ENCODE data around the gene CCDC3.
"Not testable (repeated sequence)": the region's sequence is repeated elsewhere in the genome, so short reads cannot be mapped to it uniquely, and the experiment has no call there.

The CCDC3 gene

DNA sequence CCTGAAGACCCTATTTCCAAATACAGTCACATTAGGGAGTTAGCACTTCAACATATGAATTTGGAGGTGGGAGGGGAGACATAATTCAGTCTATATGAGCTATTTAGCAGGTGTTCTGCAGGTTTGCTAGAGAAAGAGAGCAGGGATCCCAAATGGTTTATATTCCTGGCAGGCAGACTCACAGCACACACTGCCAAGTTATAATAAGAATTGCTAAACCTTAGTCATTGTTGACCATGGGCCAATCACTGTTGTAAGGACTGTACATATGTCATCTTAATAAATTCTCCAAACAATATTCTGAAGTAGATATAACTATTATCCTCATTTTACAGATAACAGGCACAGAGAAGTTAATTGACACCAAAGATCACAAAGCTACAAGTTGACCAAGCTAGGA lies 1.5 kb upstream of the CCDC3 start:
- H3K9ac ChIP-seq (ENCODE audit: low read depth in 1 of 2, low read length in 2 of 2), result no peak overlapping the region
- H3K9me3 ChIP-seq (ENCODE audit: control insufficient read depth in 1 of 2, low read length in 2 of 2), result no peaks in the 10 kb centered on the region
- no peaks in the 10 kb centered on the region for H3K36me3 ChIP-seq (ENCODE audit: control insufficient read depth in 1 of 2, insufficient read depth in 2 of 2, low read length in 2 of 2)
- H3K27me3 ChIP-seq (ENCODE audit: control insufficient read depth in 1 of 2, insufficient read depth in 2 of 2, low read length in 2 of 2), result peaks cover 20 to 42% of the 10 kb centered on the region in 2 donors
- H3K27ac ChIP-seq (ENCODE audit: low read depth, low read length), result no peak overlapping the region
- H3K4me1 ChIP-seq (ENCODE audit: control insufficient read depth in 1 of 2, insufficient read depth in 2 of 2, low read length in 2 of 2), result no peaks in the 10 kb centered on the region
- H3K4me3 ChIP-seq (ENCODE audit: low read depth in 1 of 2, low read length in 2 of 2), result no peak overlapping the region

DNA sequence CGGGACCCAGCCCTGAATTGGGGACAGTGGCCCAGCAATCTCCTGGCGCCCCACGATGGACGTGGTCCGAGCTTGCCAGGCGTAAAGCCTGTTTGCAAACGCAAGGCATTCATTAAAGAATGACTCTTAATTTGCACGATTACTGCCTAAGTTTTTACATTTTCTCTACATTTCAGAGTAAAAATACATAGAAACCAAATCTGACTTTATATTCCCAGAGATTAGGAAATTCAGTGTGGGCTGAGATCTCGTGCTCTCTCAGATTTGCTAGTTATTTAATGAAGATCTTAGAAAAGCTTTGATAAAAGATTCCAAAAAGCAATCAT lies 337 bp upstream of the CCDC3 start:
- Histone ChIP-seq H3K9ac (ENCODE audit: low read depth in 1 of 2, low read length in 2 of 2) (no peak overlapping the region), H3K9me3 (ENCODE audit: control insufficient read depth in 1 of 2, low read length in 2 of 2) (no peaks in the 10 kb centered on the region), H3K36me3 (ENCODE audit: control insufficient read depth in 1 of 2, insufficient read depth in 2 of 2, low read length in 2 of 2) (no peaks in the 10 kb centered on the region), H3K27me3 (ENCODE audit: control insufficient read depth in 1 of 2, insufficient read depth in 2 of 2, low read length in 2 of 2) (peaks cover 20 to 39% of the 10 kb centered on the region in 2 donors), H3K4me1 (ENCODE audit: control insufficient read depth in 1 of 2, insufficient read depth in 2 of 2, low read length in 2 of 2) (no peaks in the 10 kb centered on the region), H3K4me3 (ENCODE audit: low read depth in 1 of 2, low read length in 2 of 2) (peak overlapping the region in 1 of 2 donors; percentile 38), H3K27ac (ENCODE audit: low read depth, low read length) (no peak overlapping the region)

DNA sequence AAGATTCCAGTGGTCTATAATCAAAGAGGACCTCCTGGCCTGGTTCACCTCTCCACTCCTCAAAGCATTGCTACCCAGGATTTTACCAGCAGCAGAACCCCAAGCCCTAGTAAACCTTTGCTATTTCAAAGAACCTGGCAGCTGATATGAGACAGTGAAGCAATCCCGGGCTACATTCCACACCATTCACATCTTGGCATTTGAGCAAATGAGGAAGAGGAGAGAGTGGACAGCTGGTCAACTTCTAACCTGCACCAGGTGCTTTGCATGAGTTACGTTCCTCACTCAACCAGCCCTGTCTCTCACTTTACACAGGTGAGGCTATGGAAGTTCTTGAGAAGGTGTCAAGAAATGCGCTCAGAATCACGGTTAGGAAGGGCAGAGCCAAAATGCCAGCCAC lies 1.1 kb downstream of the CCDC3 start:
- peaks cover 20 to 39% of the 10 kb centered on the region in 2 donors for H3K27me3 ChIP-seq (ENCODE audit: control insufficient read depth in 1 of 2, insufficient read depth in 2 of 2, low read length in 2 of 2)
- H3K27ac ChIP-seq (ENCODE audit: low read depth, low read length), result no peak overlapping the region
- H3K9me3 ChIP-seq (ENCODE audit: control insufficient read depth in 1 of 2, low read length in 2 of 2), result no peaks in the 10 kb centered on the region
- H3K4me3 ChIP-seq (ENCODE audit: low read depth in 1 of 2, low read length in 2 of 2), result peak overlapping the region in 1 of 2 donors; percentile 26
- no peaks in the 10 kb centered on the region for H3K36me3 ChIP-seq (ENCODE audit: control insufficient read depth in 1 of 2, insufficient read depth in 2 of 2, low read length in 2 of 2)
- H3K4me1 ChIP-seq (ENCODE audit: control insufficient read depth in 1 of 2, insufficient read depth in 2 of 2, low read length in 2 of 2), result no peaks in the 10 kb centered on the region
- no peak overlapping the region for H3K9ac ChIP-seq (ENCODE audit: low read depth in 1 of 2, low read length in 2 of 2)

DNA sequence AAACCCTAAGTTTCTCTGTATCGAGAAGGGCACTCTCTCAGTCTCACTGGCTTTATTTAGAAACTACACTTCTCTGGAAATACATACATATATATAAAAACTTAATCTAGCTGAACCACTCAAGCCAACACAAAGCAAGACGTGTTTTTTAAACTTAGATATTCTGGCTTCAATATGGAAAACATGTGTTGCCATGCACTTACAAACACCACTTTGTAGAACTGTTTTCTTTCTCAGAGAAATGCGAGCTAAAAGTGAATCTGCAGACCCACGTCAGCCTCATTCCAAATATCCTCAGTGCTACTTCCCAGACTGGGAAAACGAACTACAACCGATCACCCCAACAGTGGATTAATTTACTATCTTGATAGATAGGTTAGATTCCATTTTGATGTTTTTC lies 1.7 kb downstream of the CCDC3 start:
- no peak overlapping the region for H3K27ac ChIP-seq (ENCODE audit: low read depth, low read length)
- no peaks in the 10 kb centered on the region for H3K36me3 ChIP-seq (ENCODE audit: control insufficient read depth in 1 of 2, insufficient read depth in 2 of 2, low read length in 2 of 2)
- H3K9ac ChIP-seq (ENCODE audit: low read depth in 1 of 2, low read length in 2 of 2), result no peak overlapping the region
- peaks cover 20 to 39% of the 10 kb centered on the region in 2 donors for H3K27me3 ChIP-seq (ENCODE audit: control insufficient read depth in 1 of 2, insufficient read depth in 2 of 2, low read length in 2 of 2)
- H3K9me3 ChIP-seq (ENCODE audit: control insufficient read depth in 1 of 2, low read length in 2 of 2), result no peaks in the 10 kb centered on the region
- no peak overlapping the region for H3K4me3 ChIP-seq (ENCODE audit: low read depth in 1 of 2, low read length in 2 of 2)
- no peaks in the 10 kb centered on the region for H3K4me1 ChIP-seq (ENCODE audit: control insufficient read depth in 1 of 2, insufficient read depth in 2 of 2, low read length in 2 of 2)

DNA sequence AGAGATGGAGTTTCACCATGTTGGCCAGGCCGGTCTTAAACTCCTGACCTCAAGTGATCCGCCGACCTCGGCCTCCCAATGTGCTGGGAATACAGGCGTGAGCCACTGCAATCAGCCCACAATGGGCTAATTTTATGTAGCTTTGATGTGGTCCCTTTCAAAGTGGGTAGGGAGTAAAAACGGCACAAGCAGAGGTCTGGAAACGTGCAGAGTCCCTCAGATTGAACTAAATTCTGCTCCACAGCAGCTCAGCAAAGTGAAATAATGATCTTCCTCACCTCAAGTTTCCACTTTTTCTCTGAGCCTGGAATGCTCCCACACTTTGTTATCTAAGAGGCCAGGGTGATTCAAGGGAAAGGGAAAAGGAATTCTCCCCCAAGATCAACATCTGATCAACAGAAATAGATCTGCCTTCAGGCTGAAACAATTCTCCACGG lies 6.1 kb downstream of the CCDC3 start:
- H3K36me3 ChIP-seq (ENCODE audit: control insufficient read depth in 1 of 2, insufficient read depth in 2 of 2, low read length in 2 of 2), result no peaks in the 10 kb centered on the region
- H3K4me1 ChIP-seq (ENCODE audit: control insufficient read depth in 1 of 2, insufficient read depth in 2 of 2, low read length in 2 of 2), result no peaks in the 10 kb centered on the region
- H3K4me3 ChIP-seq (ENCODE audit: low read depth in 1 of 2, low read length in 2 of 2), result no peak overlapping the region
- H3K27ac ChIP-seq (ENCODE audit: low read depth, low read length), result no peak overlapping the region
- no peak overlapping the region for H3K9ac ChIP-seq (ENCODE audit: low read depth in 1 of 2, low read length in 2 of 2)
- H3K9me3 ChIP-seq (ENCODE audit: control insufficient read depth in 1 of 2, low read length in 2 of 2), result no peaks in the 10 kb centered on the region
- peaks cover 10 to 11% of the 10 kb centered on the region in 2 donors for H3K27me3 ChIP-seq (ENCODE audit: control insufficient read depth in 1 of 2, insufficient read depth in 2 of 2, low read length in 2 of 2)

DNA sequence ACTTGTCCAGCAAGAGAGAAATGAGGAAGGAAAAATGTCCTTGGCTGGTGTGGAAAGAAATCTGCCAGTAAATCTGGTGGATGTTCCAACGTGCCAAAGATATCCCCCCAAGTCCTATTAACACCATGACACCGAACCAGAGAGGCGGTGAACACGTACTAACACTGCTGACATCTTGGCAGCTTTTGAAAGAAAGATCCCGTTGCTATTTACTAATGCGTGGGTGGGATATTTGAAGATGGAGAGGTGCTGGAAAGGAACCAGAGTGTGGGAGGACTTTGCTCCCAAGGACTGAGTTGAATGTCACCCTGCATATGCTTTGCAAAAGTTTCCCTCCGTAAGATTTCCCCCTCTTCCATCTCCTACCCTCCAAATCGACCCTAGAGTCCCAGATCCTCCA lies 7.9 kb downstream of the CCDC3 start:
- peaks cover 0 to 4% of the 10 kb centered on the region in 2 donors for H3K27me3 ChIP-seq (ENCODE audit: control insufficient read depth in 1 of 2, insufficient read depth in 2 of 2, low read length in 2 of 2)
- H3K36me3 ChIP-seq (ENCODE audit: control insufficient read depth in 1 of 2, insufficient read depth in 2 of 2, low read length in 2 of 2), result no peaks in the 10 kb centered on the region
- no peaks in the 10 kb centered on the region for H3K9me3 ChIP-seq (ENCODE audit: control insufficient read depth in 1 of 2, low read length in 2 of 2)
- H3K9ac ChIP-seq (ENCODE audit: low read depth in 1 of 2, low read length in 2 of 2), result no peak overlapping the region
- H3K27ac ChIP-seq (ENCODE audit: low read depth, low read length), result no peak overlapping the region
- H3K4me3 ChIP-seq (ENCODE audit: low read depth in 1 of 2, low read length in 2 of 2), result no peak overlapping the region
- no peaks in the 10 kb centered on the region for H3K4me1 ChIP-seq (ENCODE audit: control insufficient read depth in 1 of 2, insufficient read depth in 2 of 2, low read length in 2 of 2)

DNA sequence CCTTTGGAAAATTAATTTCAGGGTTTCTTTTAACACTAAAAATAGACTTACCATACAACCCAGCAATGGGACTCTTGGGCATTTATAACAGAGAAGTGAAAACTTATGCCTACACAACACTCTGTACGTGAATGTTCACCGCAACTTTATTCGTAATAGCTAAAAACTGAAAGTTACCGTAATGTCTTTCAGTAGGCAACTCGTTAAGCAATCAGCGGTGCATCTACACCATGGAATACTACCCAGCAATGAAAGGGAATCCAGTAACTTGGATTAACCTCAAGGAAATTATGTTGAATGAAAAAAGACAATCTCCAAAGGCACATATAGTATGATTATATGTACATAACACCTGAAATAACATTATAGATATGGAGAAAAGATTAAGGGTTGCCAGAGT lies 16.2 kb downstream of the CCDC3 start:
- Histone ChIP-seq H3K4me3 (ENCODE audit: low read depth in 1 of 2, low read length in 2 of 2) (no peak overlapping the region), H3K27me3 (ENCODE audit: control insufficient read depth in 1 of 2, insufficient read depth in 2 of 2, low read length in 2 of 2) (peaks cover 0 to 2% of the 10 kb centered on the region in 2 donors), H3K4me1 (ENCODE audit: control insufficient read depth in 1 of 2, insufficient read depth in 2 of 2, low read length in 2 of 2) (no peaks in the 10 kb centered on the region), H3K36me3 (ENCODE audit: control insufficient read depth in 1 of 2, insufficient read depth in 2 of 2, low read length in 2 of 2) (no peaks in the 10 kb centered on the region), H3K27ac (ENCODE audit: low read depth, low read length) (no peak overlapping the region), H3K9ac (ENCODE audit: low read depth in 1 of 2, low read length in 2 of 2) (no peak overlapping the region), H3K9me3 (ENCODE audit: control insufficient read depth in 1 of 2, low read length in 2 of 2) (no peaks in the 10 kb centered on the region)

DNA sequence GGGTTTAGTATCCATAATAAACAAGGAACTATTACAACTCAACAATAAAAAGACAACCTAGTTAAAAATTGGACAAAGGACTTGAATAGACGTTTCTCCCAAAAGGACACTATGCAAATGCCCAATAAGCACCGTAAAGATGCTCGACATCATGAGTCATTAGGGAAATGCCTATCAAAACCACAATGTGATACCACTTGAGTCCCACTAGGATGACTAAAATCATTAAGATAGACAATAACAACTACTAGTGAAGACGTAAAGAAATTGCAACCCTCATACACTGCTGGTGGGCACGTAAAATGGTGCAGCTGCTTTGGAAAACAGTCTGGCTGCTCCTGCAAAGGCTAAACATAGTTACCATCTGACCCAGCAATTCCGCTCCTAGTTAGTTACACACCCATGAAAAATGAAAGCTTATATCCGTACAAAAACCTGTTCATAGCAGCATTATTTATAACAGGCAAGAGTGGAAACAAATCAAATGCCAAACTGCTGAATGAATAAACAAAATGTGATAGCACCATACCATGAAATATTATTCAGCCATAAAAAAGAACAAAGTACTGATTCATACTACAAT lies 17.3 kb downstream of the CCDC3 start:
- H3K27me3 ChIP-seq (ENCODE audit: control insufficient read depth in 1 of 2, insufficient read depth in 2 of 2, low read length in 2 of 2), result peaks cover 0 to 2% of the 10 kb centered on the region in 2 donors
- H3K9me3 ChIP-seq (ENCODE audit: control insufficient read depth in 1 of 2, low read length in 2 of 2), result no peaks in the 10 kb centered on the region
- H3K4me3 ChIP-seq (ENCODE audit: low read depth in 1 of 2, low read length in 2 of 2), result no peak overlapping the region
- no peak overlapping the region for H3K9ac ChIP-seq (ENCODE audit: low read depth in 1 of 2, low read length in 2 of 2)
- H3K36me3 ChIP-seq (ENCODE audit: control insufficient read depth in 1 of 2, insufficient read depth in 2 of 2, low read length in 2 of 2), result no peaks in the 10 kb centered on the region
- H3K27ac ChIP-seq (ENCODE audit: low read depth, low read length), result no peak overlapping the region
- no peaks in the 10 kb centered on the region for H3K4me1 ChIP-seq (ENCODE audit: control insufficient read depth in 1 of 2, insufficient read depth in 2 of 2, low read length in 2 of 2)

DNA sequence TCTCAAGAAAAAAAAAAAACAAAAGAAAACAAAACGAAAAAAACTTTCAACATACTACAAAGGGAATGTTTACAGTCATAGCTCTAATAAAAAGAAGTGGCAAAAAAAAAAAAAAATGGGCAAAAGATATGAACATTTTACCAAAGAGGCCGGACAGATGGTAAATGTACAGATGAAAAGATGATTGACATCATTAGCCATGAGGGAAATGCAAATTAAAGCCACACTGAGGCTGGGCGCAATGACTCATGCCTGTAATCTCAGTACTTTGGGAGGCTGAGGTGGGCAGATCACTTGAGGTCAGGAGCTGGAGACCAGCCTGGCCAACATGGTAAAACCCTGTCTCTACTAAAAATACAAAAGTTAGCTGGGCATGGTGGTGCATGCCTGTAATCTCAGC lies 17.9 kb downstream of the CCDC3 start:
- H3K4me1 ChIP-seq (ENCODE audit: control insufficient read depth in 1 of 2, insufficient read depth in 2 of 2, low read length in 2 of 2); H3K4me3 ChIP-seq (ENCODE audit: low read depth in 1 of 2, low read length in 2 of 2); H3K9me3 ChIP-seq (ENCODE audit: control insufficient read depth in 1 of 2, low read length in 2 of 2); H3K27ac ChIP-seq (ENCODE audit: low read depth, low read length); H3K9ac ChIP-seq (ENCODE audit: low read depth in 1 of 2, low read length in 2 of 2); H3K36me3 ChIP-seq (ENCODE audit: control insufficient read depth in 1 of 2, insufficient read depth in 2 of 2, low read length in 2 of 2); H3K27me3 ChIP-seq (ENCODE audit: control insufficient read depth in 1 of 2, insufficient read depth in 2 of 2, low read length in 2 of 2): not testable (repeated sequence)

DNA sequence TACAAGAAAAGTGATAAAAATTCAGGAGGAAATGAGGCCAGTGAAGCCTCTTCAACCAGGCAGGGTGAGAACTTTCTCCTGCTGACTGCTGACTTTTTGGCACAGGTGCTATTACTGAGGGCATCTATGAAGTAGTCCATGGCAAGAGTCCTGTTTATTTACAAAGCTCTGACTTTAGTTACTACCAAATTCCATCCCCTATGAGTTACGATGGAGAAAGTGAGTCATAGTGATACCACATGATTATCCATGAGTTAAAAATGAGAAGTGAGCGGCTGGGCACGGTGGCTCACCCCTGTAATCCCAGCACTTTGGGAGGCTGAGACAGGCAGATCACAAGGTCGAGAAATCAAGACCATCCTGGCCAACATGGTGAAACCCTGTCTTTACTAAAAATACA lies 19.9 kb downstream of the CCDC3 start:
- no peak overlapping the region for H3K9ac ChIP-seq (ENCODE audit: low read depth in 1 of 2, low read length in 2 of 2)
- no peaks in the 10 kb centered on the region for H3K36me3 ChIP-seq (ENCODE audit: control insufficient read depth in 1 of 2, insufficient read depth in 2 of 2, low read length in 2 of 2)
- no peak overlapping the region for H3K4me3 ChIP-seq (ENCODE audit: low read depth in 1 of 2, low read length in 2 of 2)
- H3K27ac ChIP-seq (ENCODE audit: low read depth, low read length), result no peak overlapping the region
- H3K27me3 ChIP-seq (ENCODE audit: control insufficient read depth in 1 of 2, insufficient read depth in 2 of 2, low read length in 2 of 2), result peaks cover 0 to 2% of the 10 kb centered on the region in 2 donors
- no peaks in the 10 kb centered on the region for H3K4me1 ChIP-seq (ENCODE audit: control insufficient read depth in 1 of 2, insufficient read depth in 2 of 2, low read length in 2 of 2)
- H3K9me3 ChIP-seq (ENCODE audit: control insufficient read depth in 1 of 2, low read length in 2 of 2), result no peaks in the 10 kb centered on the region

All from duodenal mucosa (tissue), 2 donors.